GM21529 (cell line): ENCODE results near the gene CFAP119.

Source experiments
- ATAC-seq: cut with Tn5 transposase; IDR thresholded peaks from one replicate; pipeline ENCODE4 v1.9.1; 2021; ENCODE audit not compliant: unreplicated experiment

CFAP119 gene

DNA sequence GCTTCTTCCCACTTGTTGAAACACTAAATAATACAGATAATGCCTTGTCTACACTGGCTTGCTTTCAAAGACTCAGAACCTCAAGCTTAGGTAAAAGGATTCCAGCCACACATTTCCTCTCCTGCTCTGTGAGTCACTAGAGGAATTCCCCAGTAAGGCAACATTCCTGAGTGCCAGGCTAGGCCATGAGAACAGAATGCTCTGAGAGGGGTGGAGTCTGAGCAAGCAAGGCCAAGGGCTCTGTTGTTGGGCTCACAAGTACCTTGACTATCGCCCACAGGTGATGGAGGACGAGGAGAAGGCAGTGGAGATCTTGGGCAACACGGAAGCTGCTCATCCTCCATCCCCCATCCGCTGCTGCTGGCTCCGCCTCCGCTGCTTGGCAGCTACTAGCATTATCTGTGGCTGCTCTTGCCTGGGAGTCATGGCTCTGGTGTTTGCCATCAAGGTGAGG, 20.4 kb downstream of the CFAP119 start:
- ATAC-seq: no peak

GRCh38 chr16:30740364-30741251, 21.3 kb downstream of the CFAP119 start:
- ATAC-seq: no peak

- ATAC-seq: no peak
Measured at GRCh38 chr16:30738984-30739951, 22.6 kb downstream of the CFAP119 start.

- ATAC-seq: no peak
Measured at GRCh38 chr16:30737794-30738648, 23.8 kb downstream of the CFAP119 start.

- no peak for ATAC-seq
Measured at GRCh38 chr16:30736995-30737793, 24.7 kb downstream of the CFAP119 start.

DNA sequence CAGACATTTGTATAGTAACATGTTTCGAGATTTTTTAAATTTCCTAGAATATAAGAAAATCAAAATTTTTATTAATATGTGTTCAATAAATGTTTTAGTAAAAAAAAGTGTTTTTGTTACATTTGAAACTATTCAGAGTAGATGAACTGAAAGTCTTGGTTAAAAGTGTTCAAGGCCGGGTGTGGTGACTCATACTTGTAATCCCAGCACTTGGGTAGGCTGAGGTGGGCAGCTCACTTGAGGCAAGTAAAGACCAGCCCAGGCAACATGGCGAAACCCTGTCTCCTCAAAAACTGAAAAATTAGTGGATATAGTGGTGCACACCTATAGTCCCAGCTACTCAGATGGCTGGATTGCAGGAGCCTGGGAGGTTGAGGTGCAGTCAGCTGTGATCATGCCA, 30.5 kb downstream of the CFAP119 start:
- ATAC-seq: no peak

- ATAC-seq: no peak
Measured at GRCh38 chr16:30728899-30729672, 32.8 kb downstream of the CFAP119 start.

DNA sequence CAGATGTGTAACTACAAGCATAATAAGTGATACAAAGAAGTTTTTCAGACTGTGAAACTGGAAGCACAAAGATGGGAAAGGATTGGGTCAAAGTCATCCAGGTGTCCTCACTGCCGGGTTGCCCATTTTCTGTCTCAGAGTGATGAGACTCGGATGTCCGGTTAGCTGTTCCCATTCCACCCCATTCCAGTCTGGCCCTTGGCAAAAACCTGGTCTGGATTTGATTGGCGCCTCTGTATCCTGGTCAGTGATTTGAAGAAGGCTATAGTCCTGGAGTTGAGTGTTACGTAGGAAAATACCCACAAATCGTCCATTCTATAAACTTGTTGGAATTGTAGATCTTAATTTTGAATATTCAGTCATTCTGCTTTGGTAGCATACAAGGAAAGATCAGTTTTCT, 33.5 kb downstream of the CFAP119 start:
- no peak for ATAC-seq

GRCh38 chr16:30725418-30725792, 36.5 kb downstream of the CFAP119 start:
- ATAC-seq: no peak

DNA sequence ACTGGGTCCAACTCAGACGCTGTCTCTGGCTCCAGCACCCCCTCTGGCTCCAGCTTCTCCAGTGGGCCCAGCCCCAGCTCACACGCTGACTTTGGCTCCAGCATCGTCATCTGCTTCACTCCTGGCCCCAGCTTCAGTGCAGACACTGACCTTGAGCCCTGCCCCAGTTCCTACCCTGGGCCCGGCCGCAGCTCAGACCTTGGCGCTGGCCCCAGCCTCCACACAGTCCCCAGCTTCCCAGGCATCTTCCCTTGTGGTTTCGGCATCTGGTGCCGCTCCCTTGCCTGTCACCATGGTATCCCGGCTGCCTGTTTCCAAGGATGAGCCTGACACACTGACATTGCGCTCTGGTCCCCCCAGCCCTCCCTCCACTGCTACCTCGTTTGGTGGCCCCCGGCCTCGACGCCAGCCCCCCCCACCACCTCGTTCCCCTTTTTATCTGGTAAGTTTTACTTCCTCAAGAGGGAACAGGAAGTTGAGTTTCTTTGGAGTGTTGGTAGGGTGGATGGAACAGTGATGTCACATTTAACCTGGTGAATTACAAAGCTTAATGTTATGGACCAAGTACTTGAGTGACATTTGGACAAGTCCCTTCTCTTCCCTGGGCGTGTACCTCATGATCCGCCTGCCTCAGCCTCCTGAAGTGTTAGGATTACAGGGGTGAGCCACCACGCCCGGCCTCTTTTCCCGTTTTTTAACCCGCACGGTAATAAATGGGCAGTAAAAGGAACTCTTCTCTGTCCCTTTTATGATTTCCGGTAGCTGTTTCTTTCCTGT, 37.0 kb downstream of the CFAP119 start:
- ATAC-seq: no peak

DNA sequence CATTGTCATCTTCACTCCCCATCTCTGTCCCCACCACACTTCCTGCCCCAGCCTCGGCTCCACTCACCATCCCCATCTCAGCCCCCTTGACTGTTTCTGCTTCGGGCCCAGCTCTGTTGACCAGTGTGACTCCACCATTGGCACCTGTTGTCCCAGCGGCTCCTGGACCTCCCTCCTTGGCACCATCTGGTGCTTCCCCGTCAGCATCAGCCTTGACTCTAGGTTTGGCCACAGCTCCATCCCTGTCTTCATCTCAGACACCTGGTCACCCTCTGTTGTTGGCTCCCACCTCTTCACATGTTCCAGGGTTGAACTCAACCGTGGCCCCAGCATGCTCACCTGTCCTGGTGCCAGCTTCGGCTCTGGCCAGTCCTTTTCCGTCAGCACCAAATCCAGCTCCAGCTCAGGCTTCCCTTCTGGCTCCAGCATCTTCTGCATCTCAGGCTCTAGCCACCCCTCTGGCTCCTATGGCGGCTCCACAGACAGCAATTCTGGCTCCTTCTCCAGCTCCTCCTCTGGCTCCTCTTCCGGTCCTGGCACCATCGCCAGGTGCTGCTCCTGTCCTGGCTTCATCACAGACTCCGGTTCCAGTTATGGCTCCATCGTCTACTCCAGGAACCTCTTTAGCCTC, 38.0 kb downstream of the CFAP119 start:
- ATAC-seq: no peak

- ATAC-seq: no peak
Measured at GRCh38 chr16:30722916-30723315, 38.9 kb downstream of the CFAP119 start.

DNA sequence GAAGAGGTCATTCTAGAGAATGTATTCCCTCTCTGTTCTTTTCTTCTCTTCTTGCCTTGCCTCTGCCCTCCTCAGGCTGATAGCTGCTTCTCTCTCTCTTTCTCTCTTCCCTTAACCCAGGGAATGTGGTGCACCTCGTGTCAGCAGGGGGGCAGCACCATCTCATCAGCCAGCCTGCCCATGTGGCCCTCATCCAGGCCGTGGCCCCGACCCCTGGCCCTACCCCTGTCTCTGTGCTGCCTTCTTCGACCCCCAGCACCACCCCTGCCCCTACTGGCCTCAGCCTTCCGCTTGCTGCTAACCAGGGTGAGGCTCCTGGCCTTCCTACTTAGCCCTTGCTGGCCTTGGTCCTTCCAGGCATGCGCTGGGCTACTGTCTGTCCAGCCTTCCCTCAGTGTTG, 39.4 kb downstream of the CFAP119 start:
- ATAC-seq: no peak

DNA sequence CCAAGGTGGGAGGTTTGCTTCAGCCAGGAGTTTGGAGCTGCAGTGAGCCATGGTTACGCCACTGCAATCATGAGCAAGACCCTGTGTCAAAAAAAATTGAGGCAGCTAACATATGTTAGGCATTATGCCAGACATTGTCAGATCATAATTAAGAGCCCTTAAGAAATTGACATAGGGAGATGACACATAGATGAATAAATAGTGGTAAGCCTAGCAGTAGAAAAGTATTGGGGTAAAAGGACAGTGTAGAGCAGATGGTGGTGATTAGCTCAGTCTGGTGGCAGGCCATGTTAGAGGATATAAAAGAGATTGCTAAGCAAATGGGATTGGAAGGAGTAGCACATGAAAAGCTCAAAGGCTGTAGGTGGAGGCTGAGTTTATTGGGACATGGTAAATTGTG, 40.3 kb downstream of the CFAP119 start:
- no peak for ATAC-seq

- no peak for ATAC-seq
Measured at GRCh38 chr16:30721167-30721566, 40.7 kb downstream of the CFAP119 start.

- no peak for ATAC-seq
Measured at GRCh38 chr16:30720694-30721093, 41.2 kb downstream of the CFAP119 start.

- no peak for ATAC-seq
Measured at GRCh38 chr16:30720086-30720485, 41.8 kb downstream of the CFAP119 start.
